GM12874 (cell line): Measurements from ENCODE around the gene GSG1L.

Experiments used
- CTCF ChIP-seq: IDR thresholded peaks from 2 replicates; pipeline ENCODE4 v1.5.1; 2011; ENCODE audit warnings: low read depth, mild to moderate bottlenecking, control low read depth, low read length, moderate library complexity; ENCODE audit not compliant: insufficient read depth

Gene GSG1L

GRCh38 chr16:28011971-28012445, 51.5 kb downstream of the GSG1L start:
- no peak for TF ChIP-seq CTCF

- TF ChIP-seq CTCF, result no peak
These were observed 52.3 kb downstream of the GSG1L start for GRCh38 chr16:28011223-28011622.

- no peak for TF ChIP-seq CTCF
These were observed 52.8 kb downstream of the GSG1L start for GRCh38 chr16:28010671-28011070.

- no peak for TF ChIP-seq CTCF
These were observed 53.7 kb downstream of the GSG1L start for GRCh38 chr16:28009586-28010373.

- no peak for TF ChIP-seq CTCF
These were observed 59.6 kb downstream of the GSG1L start for GRCh38 chr16:28003923-28004322.

- TF ChIP-seq CTCF, result no peak
These were observed 60.3 kb downstream of the GSG1L start for GRCh38 chr16:28003021-28003865.

GRCh38 chr16:28001642-28002041, 61.9 kb downstream of the GSG1L start:
- TF ChIP-seq CTCF, result no peak
